Inflammatory macrophage treated with lipopolysaccharide for 1 hour (primary cell): ENCODE data around the gene GPC6.
A peak's percentile ranks its signal among the peaks of the same experiment; 100 is the strongest.
"Not testable (repeated sequence)": the region's sequence is repeated elsewhere in the genome, so short reads cannot be mapped to it uniquely, and the experiment has no call there.

Source experiments
- DNase-seq, 2 donors: peaks; one replicate each; pipeline ENCODE4 v3.0.0-alpha.2; 2020 to 2022

GPC6 gene

DNA sequence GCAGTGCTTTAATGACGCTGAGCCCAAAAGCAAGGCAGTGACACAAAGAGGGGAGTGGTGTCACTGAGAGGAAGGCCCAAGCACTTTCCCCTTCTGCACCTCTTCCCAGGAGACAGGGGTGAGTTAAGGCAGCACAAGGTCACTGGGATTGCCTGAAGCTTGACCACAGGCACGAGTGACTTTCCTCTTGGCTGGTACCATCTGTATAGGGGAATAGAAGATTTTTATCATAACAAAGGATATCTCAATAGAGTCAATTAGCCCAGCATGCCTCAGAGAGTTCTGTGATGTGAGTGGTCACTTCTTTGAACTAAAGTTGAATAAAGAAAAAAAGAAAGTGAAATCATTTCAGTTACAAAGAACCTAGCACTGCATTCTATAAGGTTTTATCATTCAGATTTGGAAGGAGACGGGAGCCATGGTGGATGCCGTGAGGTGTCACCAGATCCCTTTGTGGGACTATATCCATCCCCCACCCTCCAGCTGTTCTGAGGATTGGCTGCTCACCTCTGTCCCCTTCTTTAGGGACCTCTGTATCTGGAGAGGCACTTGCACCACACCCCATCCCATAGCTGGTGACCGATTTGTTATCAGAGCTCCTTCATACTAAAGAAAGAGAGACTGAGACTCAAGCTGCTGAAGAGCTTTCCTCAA, 961.7 kb downstream of the GPC6 start:
- DNase-seq = no peak

DNA sequence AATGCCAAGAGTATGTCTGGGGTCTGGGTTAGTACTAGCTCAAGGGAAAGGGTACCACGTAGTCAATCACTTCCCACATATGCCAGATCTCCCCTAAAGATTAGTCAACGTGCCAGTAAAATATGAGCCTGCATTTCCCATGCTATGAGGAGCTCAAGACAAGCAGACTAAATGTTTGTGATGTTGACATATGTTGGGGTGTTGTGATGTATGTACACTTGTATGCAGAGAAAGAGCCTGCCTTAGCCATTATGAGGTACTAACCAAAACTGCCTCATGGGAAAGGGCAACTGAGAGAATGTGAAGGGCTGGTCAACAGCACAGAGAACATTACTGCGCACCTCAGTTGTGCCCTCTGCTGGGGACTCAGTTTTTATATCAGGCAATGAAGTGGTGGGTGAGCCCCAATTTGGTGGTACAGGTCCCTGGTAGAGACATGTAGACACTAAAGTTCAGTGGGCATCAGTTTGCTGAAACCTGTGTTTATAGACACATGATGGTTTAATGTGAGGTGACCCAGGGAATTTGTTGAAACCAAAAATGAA, 965.9 kb downstream of the GPC6 start:
- peak; percentile 11 to 46 for DNase-seq

DNA sequence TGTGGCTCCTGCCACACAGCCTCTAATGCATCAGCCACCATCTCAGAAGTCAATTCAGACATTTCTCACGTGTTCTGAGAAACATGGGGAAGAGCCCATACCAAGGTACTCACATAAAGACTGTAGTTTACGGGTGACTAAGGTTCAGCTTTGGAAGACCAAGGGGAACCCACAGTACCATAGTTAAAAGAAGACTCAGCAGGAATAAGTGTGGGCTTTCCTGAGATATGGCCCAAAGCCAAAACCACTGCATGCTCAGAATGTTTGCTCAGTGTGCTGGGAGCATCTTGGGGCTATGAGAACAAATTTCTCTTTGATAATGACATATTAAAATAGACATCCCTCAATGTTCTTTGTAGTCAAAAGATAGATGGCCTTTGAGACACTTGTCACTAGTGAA, 969.1 kb downstream of the GPC6 start:
- no peak for DNase-seq

DNA sequence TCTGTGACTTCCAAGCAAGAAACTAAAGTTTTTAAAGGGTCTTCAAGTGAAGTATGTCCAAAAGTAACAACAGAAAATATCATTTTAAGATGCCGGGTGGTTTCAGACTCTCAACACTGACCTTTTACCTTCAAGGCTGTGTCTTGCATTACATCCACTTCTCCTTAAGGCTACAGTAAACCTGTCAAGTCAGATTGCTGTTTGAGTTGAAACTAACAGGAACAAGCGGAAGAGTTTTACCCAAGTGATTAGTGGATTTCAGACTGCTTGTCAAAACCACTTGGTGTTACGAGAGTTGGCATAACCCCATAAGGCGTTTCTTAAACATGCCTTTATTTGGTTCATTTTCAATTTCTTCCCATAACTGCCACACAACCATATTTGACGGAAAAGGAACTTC, 969.8 kb downstream of the GPC6 start:
- peak in 1 of 2 donors; percentile 18 for DNase-seq

DNA sequence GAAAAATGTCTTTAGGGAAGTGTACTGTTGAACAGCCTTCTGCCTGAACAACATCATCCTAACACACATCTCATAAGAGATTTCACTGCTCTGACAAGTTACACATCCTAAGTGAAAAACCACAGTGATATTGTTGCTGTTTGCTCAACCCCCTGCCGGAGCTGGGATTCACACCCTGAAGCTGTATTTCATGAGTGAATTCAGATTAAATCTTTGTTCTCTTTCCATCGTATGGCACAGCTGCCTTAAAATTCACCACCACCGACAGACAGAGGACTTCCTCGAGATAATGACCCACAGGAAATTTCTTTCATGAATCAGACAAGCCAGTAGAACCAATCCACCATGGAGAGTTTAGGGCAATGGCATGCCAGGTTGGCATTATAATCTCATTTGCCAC, 972.1 kb downstream of the GPC6 start:
- DNase-seq = no peak

DNA sequence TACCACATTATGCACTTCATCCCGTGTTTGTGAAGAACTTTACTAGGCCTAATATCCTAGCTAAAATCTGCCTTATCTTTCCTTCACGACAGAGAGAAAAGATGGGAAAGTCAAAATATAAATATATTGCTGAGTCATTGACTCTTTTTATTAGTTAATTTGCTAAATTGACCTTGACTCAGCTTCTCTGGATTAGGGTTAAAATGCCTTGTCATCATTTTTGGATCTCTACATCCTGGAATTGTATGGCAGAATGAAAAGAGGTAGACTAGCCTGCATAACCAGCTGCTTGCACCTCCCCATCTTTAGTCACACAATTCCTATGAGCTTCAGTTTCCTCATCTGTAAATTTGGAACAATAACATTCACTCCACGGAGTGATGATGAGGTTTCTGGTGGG, 972.5 kb downstream of the GPC6 start:
- DNase-seq = no peak

DNA sequence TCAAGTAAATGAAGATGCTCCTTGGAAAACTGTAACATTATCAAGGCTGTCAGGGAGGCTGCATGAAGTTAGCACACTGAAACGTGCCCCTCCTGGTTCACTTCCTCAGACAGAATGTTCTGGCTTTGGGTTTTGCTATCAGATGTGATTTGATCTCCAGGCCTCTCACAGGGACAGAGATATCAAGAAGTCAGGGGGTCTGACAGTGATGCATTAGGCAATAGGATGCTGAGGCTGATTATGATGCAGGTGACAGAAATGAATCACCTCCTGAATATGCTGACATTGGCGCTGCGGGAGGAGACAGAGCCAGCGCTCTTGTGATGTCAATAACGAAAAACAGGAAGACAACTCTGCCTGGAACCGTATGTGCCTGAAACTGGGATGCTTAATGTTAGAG, 974.4 kb downstream of the GPC6 start:
- DNase-seq = no peak

DNA sequence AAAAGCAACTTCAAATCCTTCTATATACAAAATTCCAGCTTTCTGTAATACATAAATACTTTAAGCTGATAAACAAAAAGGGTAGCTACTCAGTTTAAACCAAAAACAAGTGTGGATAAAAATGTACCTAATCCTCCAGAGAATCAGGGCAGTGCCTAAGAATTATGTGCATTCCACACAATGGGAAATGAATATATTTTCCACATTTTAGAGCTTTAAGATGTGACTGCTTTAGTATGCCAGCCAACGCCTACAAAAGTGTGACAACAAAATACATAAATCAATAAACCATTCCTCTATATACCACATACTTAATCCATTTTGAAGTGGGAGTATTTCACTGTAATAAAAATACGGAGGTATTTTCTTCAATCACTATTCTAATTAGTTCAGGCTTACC, 977.6 kb downstream of the GPC6 start:
- no peak for DNase-seq

DNA sequence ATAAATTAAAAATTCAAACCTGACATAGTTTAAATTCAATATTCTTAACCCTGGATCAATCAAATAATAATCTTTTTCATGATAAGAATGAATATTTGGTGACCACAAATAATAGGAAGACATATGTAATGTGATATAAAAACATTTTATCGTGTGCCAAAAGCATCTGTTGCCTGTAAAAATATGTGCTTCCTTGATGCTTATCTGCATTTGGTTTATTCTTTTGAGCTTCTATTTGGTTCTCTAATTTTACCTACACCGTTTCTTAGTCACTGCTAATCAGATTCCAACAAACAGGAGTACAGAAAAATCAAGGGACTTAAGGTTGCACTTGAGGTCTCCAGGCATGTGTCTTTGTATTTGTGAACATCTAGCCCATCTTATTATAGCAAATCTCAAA, 978.3 kb downstream of the GPC6 start:
- no peak for DNase-seq

DNA sequence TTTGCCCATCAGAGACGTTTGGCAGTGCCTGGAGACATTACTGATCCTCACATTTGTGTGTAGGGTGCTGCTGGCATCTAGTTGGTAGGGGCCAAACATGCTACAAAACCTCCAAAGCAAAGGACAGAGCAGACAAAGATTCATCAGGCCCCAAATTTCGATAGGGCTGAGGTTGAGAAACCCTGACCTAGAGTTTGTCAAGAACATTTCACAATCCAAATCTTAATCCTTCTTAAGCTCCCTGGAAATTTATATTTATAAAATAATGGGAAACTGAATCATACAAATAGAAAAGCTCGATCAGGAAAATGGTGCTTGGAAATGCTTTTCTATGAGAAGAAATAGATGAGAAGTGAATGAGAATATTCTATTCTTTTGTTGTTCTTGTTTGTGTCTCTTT, 979.3 kb downstream of the GPC6 start:
- no peak for DNase-seq

DNA sequence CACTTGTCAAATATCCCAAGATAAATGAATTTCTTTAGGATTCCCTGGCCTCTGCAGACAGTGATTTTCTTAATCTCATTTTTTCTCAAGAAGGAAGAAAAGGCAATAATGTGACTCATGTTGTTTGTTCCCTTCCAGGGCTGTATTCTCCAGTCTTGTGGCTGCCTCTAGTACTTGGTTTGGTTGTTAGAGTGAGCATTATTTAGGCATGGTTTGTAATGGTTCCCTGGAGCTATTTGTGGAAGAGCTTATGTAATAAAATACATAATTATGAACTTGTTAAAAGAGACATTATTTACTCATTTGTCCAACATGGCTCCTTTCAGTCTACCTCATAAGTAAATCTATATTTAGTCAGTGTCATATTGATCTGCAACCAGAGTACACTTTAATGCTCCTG, 982.5 kb downstream of the GPC6 start:
- DNase-seq = no peak

DNA sequence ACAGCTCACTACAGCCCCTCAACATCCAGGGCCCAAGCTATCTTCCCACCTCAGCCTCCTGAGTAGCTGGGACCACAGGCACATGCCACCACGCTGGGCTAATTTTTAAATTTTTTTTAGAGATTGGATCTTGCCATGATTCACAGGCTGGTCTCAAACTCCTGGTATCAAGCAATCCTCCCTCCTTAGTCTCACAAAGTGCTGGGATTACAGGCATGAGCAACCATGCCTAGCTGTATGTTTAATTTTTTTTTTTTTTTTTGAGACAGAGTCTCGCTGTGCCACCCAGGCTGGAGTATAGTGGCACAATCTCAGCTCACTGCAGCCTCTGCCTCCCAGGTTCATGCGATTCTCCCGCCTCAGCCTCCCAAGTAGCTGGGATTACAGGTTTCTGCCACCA, 983.3 kb downstream of the GPC6 start:
- not testable (repeated sequence) for DNase-seq

DNA sequence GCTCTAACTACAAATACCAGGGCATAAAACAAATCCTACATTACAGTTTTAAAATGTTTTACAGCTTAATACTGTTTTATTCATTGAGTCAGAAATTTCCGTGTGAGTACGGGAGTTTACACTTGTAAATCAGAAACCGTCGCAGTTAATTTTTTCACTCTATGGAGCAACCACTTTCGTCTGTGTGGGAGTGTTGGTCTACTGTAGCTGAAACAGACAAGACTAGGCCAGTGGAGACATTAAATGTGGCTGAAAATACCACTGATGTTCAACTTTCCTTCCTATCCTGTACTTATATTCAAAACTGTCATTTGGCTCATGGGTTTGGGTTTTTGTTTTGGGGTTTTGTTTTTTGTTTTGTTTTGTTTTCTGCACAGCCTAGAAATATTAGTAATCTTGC, 984.2 kb downstream of the GPC6 start:
- DNase-seq = no peak

DNA sequence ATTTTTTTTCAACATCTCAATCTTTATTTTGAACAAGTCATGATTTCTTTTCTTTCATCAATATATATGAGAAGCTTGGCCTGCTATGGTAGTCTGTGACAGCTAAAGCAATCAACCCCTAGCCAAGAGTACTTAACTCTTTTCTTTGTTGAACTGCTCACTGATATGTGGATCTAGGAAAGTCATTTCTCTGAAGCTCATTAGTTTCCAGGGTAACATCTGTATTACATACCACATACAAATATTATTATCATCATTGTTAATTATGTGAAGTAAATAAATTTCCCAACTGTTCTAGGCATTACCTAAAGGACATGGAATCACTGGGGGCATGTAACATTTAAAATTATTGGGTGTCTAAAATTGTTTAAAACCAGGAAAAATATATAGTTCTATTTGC, 985.6 kb downstream of the GPC6 start:
- DNase-seq = no peak

DNA sequence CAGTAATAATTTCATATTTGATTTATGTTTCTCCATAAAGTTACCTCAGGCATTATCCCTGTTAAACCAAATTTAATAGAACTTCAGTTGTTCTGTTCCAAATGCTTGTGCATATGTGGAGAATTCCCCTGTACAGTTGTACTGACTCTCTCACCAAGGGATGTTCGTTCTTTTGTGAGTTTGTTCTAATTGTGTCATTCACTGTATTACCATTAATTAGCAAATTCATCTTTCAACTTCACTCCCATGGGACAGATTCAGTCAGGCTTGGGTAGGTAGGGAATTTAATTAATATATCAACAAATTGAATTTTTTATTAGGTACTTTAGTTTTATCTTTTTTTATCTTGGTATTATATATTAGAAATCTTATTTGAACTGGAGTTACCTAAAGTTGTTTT, 987.5 kb downstream of the GPC6 start:
- no peak for DNase-seq

DNA sequence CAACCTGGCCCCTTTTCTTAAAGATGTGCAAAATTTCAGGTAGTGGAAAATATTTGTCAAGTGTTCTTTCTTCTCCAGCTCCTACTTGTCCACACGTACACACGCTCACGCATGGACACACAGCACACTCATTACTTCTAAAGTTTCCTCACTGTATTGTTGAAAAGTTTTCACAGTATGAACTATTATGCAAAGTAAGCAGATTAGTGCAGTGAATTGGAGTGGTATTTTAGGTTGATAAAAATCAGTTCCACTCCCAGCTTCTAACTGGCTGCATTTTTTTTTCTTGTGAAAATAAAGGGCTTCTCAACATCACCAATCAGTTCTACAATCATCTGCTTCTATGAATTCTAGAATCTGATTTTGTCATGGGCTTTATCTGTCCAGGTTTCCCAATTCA, 988.4 kb downstream of the GPC6 start:
- DNase-seq = no peak

DNA sequence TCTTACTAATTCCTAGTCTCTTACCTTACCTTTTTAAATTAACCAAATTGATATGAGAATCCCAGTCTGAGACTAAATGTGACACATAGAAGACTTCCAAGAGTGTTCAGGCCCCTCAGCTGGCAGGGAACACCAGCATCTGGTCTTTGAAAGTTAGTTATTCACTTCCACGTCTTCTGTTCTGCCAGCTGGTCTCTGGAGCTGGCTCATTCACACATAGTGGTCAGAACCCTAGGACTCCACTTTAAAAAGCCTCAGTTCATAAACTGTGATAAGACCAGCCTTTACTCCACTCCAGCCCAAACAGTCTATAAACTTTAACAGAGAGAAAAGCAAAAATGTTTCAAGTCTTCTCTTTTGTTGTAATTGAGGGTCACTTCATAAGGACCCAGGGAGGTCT, 989.9 kb downstream of the GPC6 start:
- DNase-seq = no peak

DNA sequence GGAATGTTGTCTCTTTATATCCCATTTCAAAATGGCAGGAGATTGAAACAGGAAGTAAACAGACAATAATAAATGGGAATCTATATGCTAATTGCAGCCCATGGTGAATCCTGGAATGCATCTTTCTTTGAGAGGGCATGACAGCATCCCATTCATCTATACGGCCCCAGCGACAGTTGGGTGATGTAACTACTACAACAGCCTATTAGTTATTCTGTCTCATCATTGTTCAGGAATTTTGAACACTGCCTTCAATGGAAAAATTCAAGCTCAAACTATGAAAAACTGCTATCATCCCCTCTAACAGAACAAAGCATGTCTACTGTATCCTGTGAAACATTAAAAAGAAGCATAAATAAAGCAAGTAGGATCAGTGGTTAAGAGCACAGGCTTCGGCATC, 990.8 kb downstream of the GPC6 start:
- no peak for DNase-seq

DNA sequence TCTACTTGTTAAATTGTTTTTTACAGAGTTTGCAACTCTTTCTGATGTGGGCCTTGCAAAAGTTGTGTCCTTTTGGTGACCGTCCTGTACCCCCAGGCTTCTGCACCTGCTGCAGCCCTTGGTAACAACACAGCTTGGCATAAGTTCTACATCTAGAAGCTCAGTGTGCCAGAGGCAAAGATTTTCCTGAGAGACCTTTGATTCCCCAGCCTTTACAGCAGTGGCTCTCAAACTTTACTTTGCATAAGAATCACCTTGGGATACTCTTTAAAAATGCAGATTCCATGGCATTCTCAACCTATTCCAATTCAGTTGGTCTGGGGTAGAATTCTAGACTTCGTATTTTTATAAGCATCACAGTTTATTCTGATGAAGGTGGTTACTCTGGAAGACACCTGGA, 991.9 kb downstream of the GPC6 start:
- DNase-seq = no peak

DNA sequence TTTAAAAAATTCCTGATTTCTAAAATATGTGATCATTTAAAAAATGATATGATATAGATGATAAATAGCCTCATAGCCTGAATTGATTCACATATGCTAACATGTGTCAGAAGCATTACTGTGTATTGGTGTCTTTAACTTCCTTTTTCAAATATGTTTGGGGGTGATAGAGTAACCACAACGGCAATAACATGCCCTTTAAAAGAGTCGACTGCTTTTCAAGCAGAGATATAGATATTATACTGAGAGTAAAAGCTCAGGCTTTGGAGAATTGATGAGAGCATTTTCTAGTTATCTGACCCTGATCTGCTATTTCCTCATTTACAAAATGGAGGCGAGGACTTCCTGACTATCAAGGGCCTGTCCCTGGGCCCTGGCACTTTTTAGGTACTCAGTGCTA, 992.3 kb downstream of the GPC6 start:
- DNase-seq = no peak

DNA sequence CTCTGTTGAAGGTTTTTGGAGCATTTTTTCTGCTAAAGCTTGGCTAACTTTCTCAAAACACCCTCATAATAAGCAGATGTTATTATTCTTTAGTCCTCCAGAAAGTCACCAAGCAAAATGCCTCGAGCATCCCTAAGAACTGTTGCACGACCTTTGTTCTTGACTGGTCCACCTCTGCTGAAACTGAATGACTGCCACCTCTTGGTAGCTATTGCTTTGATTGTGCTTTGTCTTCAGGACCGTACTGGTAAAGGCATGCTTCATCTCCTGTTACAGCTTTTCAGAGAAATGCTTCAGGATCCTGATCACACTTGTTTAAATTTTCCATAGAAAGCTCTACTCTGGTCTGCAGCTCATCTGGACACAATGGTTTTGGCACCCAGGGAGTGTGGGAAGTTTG, 998.1 kb downstream of the GPC6 start:
- DNase-seq = no peak

DNA sequence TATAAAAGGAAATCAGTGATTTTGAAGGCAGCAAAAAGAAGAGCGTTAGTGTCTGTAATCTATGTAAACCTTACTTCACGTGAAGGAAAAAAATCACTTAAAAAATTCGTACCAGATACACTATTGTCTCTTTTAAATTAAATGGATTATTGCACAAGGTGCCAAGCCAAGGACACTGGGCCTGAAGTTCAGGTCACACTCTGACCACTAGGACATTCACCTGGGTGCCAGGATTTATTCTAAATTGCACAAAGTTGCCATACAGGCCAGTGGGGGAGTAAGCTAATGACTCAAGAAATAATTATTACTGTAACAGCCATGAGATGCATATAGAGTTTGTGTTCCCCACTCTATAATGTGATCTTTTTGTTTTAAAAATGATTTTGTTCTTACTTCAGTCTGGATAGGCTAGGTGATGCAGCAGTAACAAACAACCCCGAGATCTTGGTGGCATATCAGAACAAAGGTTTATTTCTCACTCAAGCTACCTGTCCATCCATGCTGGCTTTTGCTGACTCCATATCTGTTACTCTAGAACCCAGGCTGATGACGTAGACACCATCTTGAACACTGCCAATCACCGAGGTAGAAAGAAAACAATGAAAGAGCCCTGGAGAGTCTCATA, 1000.8 kb downstream of the GPC6 start:
- DNase-seq = no peak

DNA sequence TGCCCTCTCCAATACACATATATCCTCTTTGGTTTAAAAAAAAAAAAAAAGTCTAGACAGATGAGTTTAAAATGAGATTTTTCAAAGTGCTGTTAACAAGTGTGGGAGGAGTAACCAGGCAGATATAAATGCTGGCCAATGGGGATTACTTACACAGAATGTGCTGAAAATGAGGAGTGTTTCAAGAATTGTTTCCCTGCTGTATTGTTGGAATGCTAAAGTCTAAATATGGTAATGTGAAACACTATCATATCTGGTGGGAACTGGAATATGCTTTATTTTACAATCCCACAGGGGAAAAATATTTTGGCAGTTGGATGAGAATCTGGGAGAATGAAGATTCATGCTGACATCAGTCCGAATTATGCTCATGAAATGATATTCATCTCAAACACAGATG, 1002.2 kb downstream of the GPC6 start:
- no peak for DNase-seq

DNA sequence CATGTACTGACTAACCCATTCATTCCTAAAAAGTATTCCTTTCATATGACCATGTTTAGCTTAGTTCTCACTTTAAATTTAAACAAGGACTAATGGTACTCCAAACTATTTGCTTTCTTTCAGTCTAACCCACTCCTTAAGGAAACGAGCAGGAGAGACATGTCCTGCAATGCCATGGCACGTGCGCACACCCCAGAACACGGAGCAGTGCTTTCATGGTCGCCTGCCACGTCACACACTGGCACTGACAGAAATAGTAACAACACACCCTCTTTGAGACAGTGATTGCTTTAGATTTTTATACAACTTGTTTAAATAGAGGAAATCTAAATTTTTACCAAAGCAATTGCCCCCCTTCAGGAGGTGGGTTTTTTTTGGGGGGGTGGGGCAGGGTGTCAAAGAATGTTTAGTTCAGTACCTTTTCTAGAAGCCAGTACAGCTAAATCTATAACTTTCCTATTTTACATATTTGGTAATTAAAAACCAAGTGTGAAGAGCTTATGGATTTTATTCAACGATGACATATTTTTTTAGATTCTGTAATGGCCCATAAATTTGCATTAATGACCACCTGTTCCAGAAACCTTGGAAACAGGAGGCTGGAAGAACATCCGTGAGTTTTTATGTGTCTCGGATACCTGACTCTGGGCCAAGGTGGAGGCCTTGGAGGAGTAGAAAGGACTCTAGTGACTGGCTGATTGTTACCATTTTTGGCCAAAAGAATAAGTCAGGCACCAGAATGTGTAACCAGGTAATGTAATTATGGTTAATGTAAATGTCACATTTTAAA, 1005.7 kb downstream of the GPC6 start:
- no peak for DNase-seq
